ENCODE measurements around the gene B4GALNT4.

- no peak for TF ChIP-seq SNRNP70 (IDR thresholded peaks at IDR 0.05; ENCODE audit: low read depth, low read length)
- no peak for TF ChIP-seq NR2F2 (IDR thresholded peaks at IDR 0.05; ENCODE audit: borderline replicate concordance, low read depth)
- no peak for TF ChIP-seq CTCF (CRISPR knock-in tag; IDR thresholded peaks at IDR 0.05)
- no peak for TF ChIP-seq SMARCC2 (IDR thresholded peaks at IDR 0.05)
- TF ChIP-seq EED (CRISPR knock-in tag; IDR thresholded peaks at IDR 0.05) = no peak
- no peak for TF ChIP-seq ZBED4 (CRISPR knock-in tag; IDR thresholded peaks at IDR 0.05; ENCODE audit: borderline replicate concordance)
- no peak for TF ChIP-seq PRDM4 (CRISPR knock-in tag; IDR thresholded peaks at IDR 0.05; ENCODE audit: borderline replicate concordance)
- TF ChIP-seq ZNF639 (CRISPR knock-in tag; conservative IDR thresholded peaks at IDR 0.05) = no peak
- no peak for TF ChIP-seq ZNF124 (CRISPR knock-in tag; IDR thresholded peaks at IDR 0.05)
- TF ChIP-seq POLR2AphosphoS5 (IDR thresholded peaks at IDR 0.05; ENCODE audit: low read depth, low read length) = no peak
Observed at GRCh38 chr11:326592-326841, 42.8 kb upstream of the B4GALNT4 start.
